Amniotic stem cell (primary cell): ENCODE measurements around the gene GNL3L.
"Not testable (repeated sequence)": the region's sequence is repeated elsewhere in the genome, so short reads cannot be mapped to it uniquely, and the experiment has no call there.

Experiments
- DNase-seq: peaks from one replicate; lab custom pipeline; 2025; lab: John Stamatoyannopoulos, UW

Gene GNL3L

GRCh38 chrX:54529552-54530356 lies at the start of gene GNL3L:
TSS of gene GNL3L (plus strand) at chrX:54530219. CDS start at chrX:54532567, 2,348 bp downstream.
- DNase-seq = peak; percentile 33

- no peak for DNase-seq
Observed at GRCh38 chrX:54482839-54483593, 47.0 kb upstream of the GNL3L start.

- DNase-seq = no peak
Observed at GRCh38 chrX:54483946-54484345, 46.1 kb upstream of the GNL3L start.

GRCh38 chrX:54484666-54485065 lies 45.4 kb upstream of the GNL3L start:
- no peak for DNase-seq

GRCh38 chrX:54489819-54490218 lies 40.2 kb upstream of the GNL3L start:
- DNase-seq = not testable (repeated sequence)

- peak; percentile 33 for DNase-seq
Observed at GRCh38 chrX:54492340-54492739, 37.7 kb upstream of the GNL3L start.

- DNase-seq = no peak
Observed at GRCh38 chrX:54494166-54494988, 35.6 kb upstream of the GNL3L start.

- no peak for DNase-seq
Observed at GRCh38 chrX:54494989-54495813, 34.8 kb upstream of the GNL3L start.

GRCh38 chrX:54495814-54496516 lies 34.1 kb upstream of the GNL3L start, which contains the start of gene FGD1:
TSS of gene FGD1 (minus strand) at chrX:54496234. CDS start at chrX:54495432, 802 bp downstream.
- peak; percentile 8 for DNase-seq

GRCh38 chrX:54496517-54496852 lies 33.5 kb upstream of the GNL3L start:
- DNase-seq = no peak

- DNase-seq = no peak
Observed at GRCh38 chrX:54496936-54497335, 33.1 kb upstream of the GNL3L start.

GRCh38 chrX:54509400-54509799 lies 20.6 kb upstream of the GNL3L start:
- no peak for DNase-seq

- DNase-seq = no peak
Observed at GRCh38 chrX:54529151-54529550, 868 bp upstream of the GNL3L start.

- no peak for DNase-seq
Observed at GRCh38 chrX:54530357-54530900, 410 bp downstream of the GNL3L start.

- no peak for DNase-seq
Observed at GRCh38 chrX:54534271-54534670, 4.3 kb downstream of the GNL3L start.

GRCh38 chrX:54540289-54540688 lies 10.3 kb downstream of the GNL3L start:
- DNase-seq = no peak

GRCh38 chrX:54542239-54542638 lies 12.2 kb downstream of the GNL3L start:
- not testable (repeated sequence) for DNase-seq

GRCh38 chrX:54550821-54551220 lies 20.8 kb downstream of the GNL3L start:
- DNase-seq = no peak

GRCh38 chrX:54551801-54552200 lies 21.8 kb downstream of the GNL3L start:
- DNase-seq = no peak

GRCh38 chrX:54555006-54555405 lies 25.0 kb downstream of the GNL3L start:
- not testable (repeated sequence) for DNase-seq

GRCh38 chrX:54560411-54560810 lies 30.4 kb downstream of the GNL3L start:
- no peak for DNase-seq
